HepG2 (cell line): Measurements from ENCODE around the gene ERMP1. TPM values are rescaled to one million over a fixed set of nuclear protein-coding genes. Genes with fewer than 3 reads are reported as not detected.

Source experiments
- CSRNP2 ChIP-seq: sonication (generic); formaldehyde crosslinking; conservative IDR thresholded peaks from 2 replicates; pipeline ENCODE4 v1.8.0; 2022; ENCODE audit warnings: low read depth, missing genetic modification reagents
- NFE2 ChIP-seq: sonication (generic); formaldehyde crosslinking; IDR thresholded peaks from 2 replicates; pipeline ENCODE4 v1.4.0; 2020; ENCODE audit warnings: missing genetic modification reagents
- PAXIP1 ChIP-seq: sonication (generic); formaldehyde crosslinking; conservative IDR thresholded peaks from 2 replicates; pipeline ENCODE4 v1.4.0; 2020; ENCODE audit warnings: mild to moderate bottlenecking, missing genetic modification reagents, moderate library complexity
- TP53 ChIP-seq: sonication (generic); formaldehyde crosslinking; conservative IDR thresholded peaks from 2 replicates; pipeline ENCODE4 v1.4.0; 2020; ENCODE audit warnings: missing genetic modification reagents
- ZNF30 ChIP-seq: sonication (generic); formaldehyde crosslinking; IDR thresholded peaks from 2 replicates; pipeline ENCODE4 v1.5.0; 2020; ENCODE audit warnings: mild to moderate bottlenecking, missing genetic modification reagents
- ZNF318 ChIP-seq: sonication (generic); formaldehyde crosslinking; IDR thresholded peaks from 2 replicates; pipeline ENCODE4 v1.4.0; 2020; ENCODE audit warnings: mild to moderate bottlenecking, missing genetic modification reagents
- ZNF816 ChIP-seq: sonication (generic); formaldehyde crosslinking; IDR thresholded peaks from 2 replicates; pipeline ENCODE4 v1.8.0; 2022; ENCODE audit warnings: missing genetic modification reagents, mild to moderate bottlenecking, borderline replicate concordance
- polyA plus RNA-seq, 8 experiments: library from polyadenylated mRNA; depleted of rRNA in 3 of 8; stranded (reverse) in 7 of 8; unstranded in 1 of 8; fragments of >200 nt; fragmentation: Illumina TruSeq in 4 of 8; extraction: Trizol in 4 of 8; gene quantifications; 2 replicates each; pipeline versions ENCODE4 v1.2.1 to v1.2.3, GENCODE V29; 2011 to 2016; ENCODE audit warnings: low read depth in 4 of 8, missing spikeins in 1 of 8, mixed read lengths in 1 of 8; ENCODE audit not compliant: insufficient read depth in 1 of 8
- total RNA-seq, 5 experiments: library from RNA; depleted of rRNA; stranded (reverse); fragments of >200 nt; fragmentation: Illumina TruSeq; extraction: Trizol; gene quantifications; 2 replicates each; pipeline ENCODE4 v1.2.3, GENCODE V29; 2016; ENCODE audit warnings: low read depth in 1 of 5

ERMP1 gene
- total and polyA plus RNA-seq, 2 of the 13 experiments (the other 11 are each of a cell fraction or from before 2014, with no cell fraction given): 40.9 to 65.4 TPM

- TF ChIP-seq ZNF318: no peak
- no peak for TF ChIP-seq ZNF816
- TF ChIP-seq CSRNP2 (CRISPR knock-in tag): no peak
- TF ChIP-seq PAXIP1: no peak
- no peak for TF ChIP-seq NFE2
- TF ChIP-seq ZNF30 (CRISPR knock-in tag): no peak
- no peak for TF ChIP-seq TP53 (CRISPR knock-in tag)
Measured at GRCh38 chr9:5846096-5846495, 13.2 kb upstream of the ERMP1 start (continued).
